Calu3 (cell line): Measurements from ENCODE around the gene NUDT7. TPM values are rescaled to one million over a fixed set of nuclear protein-coding genes. Genes with fewer than 3 reads are reported as not detected.

Experiments used
- BruUV-seq: library from RNA; stranded (reverse); fragments of 400-500 nt; replicated peaks from 2 replicates; lab custom pipeline; 2021; lab: Mats Ljungman, UMichigan
- CTCF ChIA-PET: fragments of 300-600 bp; sonication (Branson Sonifier 250); formaldehyde crosslinking; loops from one replicate; lab custom pipeline; 2022; ENCODE audit warnings: antibody characterized with exemption; lab: Charles Lee
- DNase-seq: peaks from one replicate; pipeline ENCODE4 v3.0.0; 2022
- H3K27ac Mint-ChIP-seq: one replicate; pipeline ENCODE4 v1.8.0; 2022; ENCODE audit warnings: mixed read lengths; ENCODE audit not compliant: unreplicated experiment
- H3K27me3 Mint-ChIP-seq: one replicate; pipeline ENCODE4 v1.8.0; 2022; ENCODE audit warnings: mixed read lengths; ENCODE audit not compliant: unreplicated experiment
- H3K36me3 Mint-ChIP-seq: one replicate; pipeline ENCODE4 v1.8.0; 2022; ENCODE audit warnings: mild to moderate bottlenecking, moderate library complexity, mixed read lengths; ENCODE audit not compliant: insufficient read depth, unreplicated experiment
- H3K4me1 Mint-ChIP-seq: one replicate; pipeline ENCODE4 v1.8.0; 2022; ENCODE audit warnings: mild to moderate bottlenecking, low read depth, mixed read lengths; ENCODE audit not compliant: unreplicated experiment
- H3K4me3 Mint-ChIP-seq: one replicate; pipeline ENCODE4 v1.8.0; 2022; ENCODE audit warnings: mild to moderate bottlenecking, low read depth, moderate library complexity, mixed read lengths; ENCODE audit not compliant: unreplicated experiment
- H3K9me3 Mint-ChIP-seq: one replicate; pipeline ENCODE4 v1.8.0; 2022; ENCODE audit warnings: low read depth, mixed read lengths; ENCODE audit not compliant: unreplicated experiment
- CTCF ChIP-seq: fragments of 200-600 bp; IDR thresholded peaks from one replicate; pipeline ENCODE4 v1.8.0; 2022; ENCODE audit warnings: antibody characterized with exemption; ENCODE audit not compliant: unreplicated experiment
- intact Hi-C: fragments of 100-400 bp; cut with micrococcal nuclease; formaldehyde crosslinking; loops from one replicate; pipeline ENCODE4 v1.10.0; 2022; ENCODE audit not compliant: unreplicated experiment
- total RNA-seq: library from RNA; stranded (reverse); gene quantifications from 2 replicates; pipeline ENCODE4 v1.2.3, GENCODE V29; 2022

NUDT7 gene
- total RNA-seq, 1 experiment from 2014 or later, result 6.1 TPM

GRCh38 chr16:77763994-77764393 is 41.7 kb downstream of the NUDT7 start:
- no peaks in the 10 kb centered on the region for H3K36me3 Mint-ChIP-seq
- BruUV-seq, result no TSS peak
- intact Hi-C loops, result no loop called here
- no peak for TF ChIP-seq CTCF
- no peak for DNase-seq
- no peak overlapping the region for H3K4me3 Mint-ChIP-seq
- peaks cover under 1% of the 10 kb centered on the region for H3K9me3 Mint-ChIP-seq
- no peak overlapping the region for H3K27ac Mint-ChIP-seq
- H3K27me3 Mint-ChIP-seq, result no peaks in the 10 kb centered on the region
- no peaks in the 10 kb centered on the region for H3K4me1 Mint-ChIP-seq
- CTCF ChIA-PET, result interaction anchor here (0.6 kb wide), 1 partner anchor 623 kb away, joined by 3 read pairs; no protein-coding TSS in a partner anchor

- H3K27me3 Mint-ChIP-seq, result no peaks in the 10 kb centered on the region
- intact Hi-C loops, result no loop called here
- H3K9me3 Mint-ChIP-seq, result no peaks in the 10 kb centered on the region
- no peak overlapping the region for H3K4me3 Mint-ChIP-seq
- BruUV-seq, result no TSS peak
- no peak for TF ChIP-seq CTCF
- CTCF ChIA-PET, result no interaction called here
- H3K4me1 Mint-ChIP-seq, result no peaks in the 10 kb centered on the region
- no peak for DNase-seq
- H3K36me3 Mint-ChIP-seq, result no peaks in the 10 kb centered on the region
- H3K27ac Mint-ChIP-seq, result no peak overlapping the region
Measured at GRCh38 chr16:77767211-77767610, 44.9 kb downstream of the NUDT7 start.

- no peaks in the 10 kb centered on the region for H3K9me3 Mint-ChIP-seq
- no peak for TF ChIP-seq CTCF
- no TSS peak for BruUV-seq
- no peak overlapping the region for H3K27ac Mint-ChIP-seq
- H3K27me3 Mint-ChIP-seq, result no peaks in the 10 kb centered on the region
- intact Hi-C loops, result no loop called here
- no peaks in the 10 kb centered on the region for H3K4me1 Mint-ChIP-seq
- H3K4me3 Mint-ChIP-seq, result no peak overlapping the region
- no peak for DNase-seq
- H3K36me3 Mint-ChIP-seq, result no peaks in the 10 kb centered on the region
- CTCF ChIA-PET, result interaction anchor here (0.7 kb wide), 1 partner anchor 839 kb away, joined by 4 read pairs; no protein-coding TSS in a partner anchor
Measured at GRCh38 chr16:77767826-77768225, 45.5 kb downstream of the NUDT7 start.

- no TSS peak for BruUV-seq
- no peaks in the 10 kb centered on the region for H3K4me1 Mint-ChIP-seq
- H3K36me3 Mint-ChIP-seq, result no peaks in the 10 kb centered on the region
- no peak for TF ChIP-seq CTCF
- no peak overlapping the region for H3K27ac Mint-ChIP-seq
- intact Hi-C loops, result no loop called here
- H3K9me3 Mint-ChIP-seq, result no peaks in the 10 kb centered on the region
- DNase-seq, result no peak
- H3K4me3 Mint-ChIP-seq, result no peak overlapping the region
- CTCF ChIA-PET, result interaction anchor here (0.8 kb wide), 1 partner anchor 15 kb away, joined by 3 read pairs; no protein-coding TSS in a partner anchor
- H3K27me3 Mint-ChIP-seq, result peaks cover 29% of the 10 kb centered on the region
Measured at GRCh38 chr16:77775911-77776909, 53.9 kb downstream of the NUDT7 start.
